ENCODE measurements around the gene PKP4. TPM values are rescaled to one million over a fixed set of nuclear protein-coding genes. Genes with fewer than 3 reads are reported as not detected.

The PKP4 gene
- polyA plus RNA-seq, 1 experiment = 47.0 TPM

DNA sequence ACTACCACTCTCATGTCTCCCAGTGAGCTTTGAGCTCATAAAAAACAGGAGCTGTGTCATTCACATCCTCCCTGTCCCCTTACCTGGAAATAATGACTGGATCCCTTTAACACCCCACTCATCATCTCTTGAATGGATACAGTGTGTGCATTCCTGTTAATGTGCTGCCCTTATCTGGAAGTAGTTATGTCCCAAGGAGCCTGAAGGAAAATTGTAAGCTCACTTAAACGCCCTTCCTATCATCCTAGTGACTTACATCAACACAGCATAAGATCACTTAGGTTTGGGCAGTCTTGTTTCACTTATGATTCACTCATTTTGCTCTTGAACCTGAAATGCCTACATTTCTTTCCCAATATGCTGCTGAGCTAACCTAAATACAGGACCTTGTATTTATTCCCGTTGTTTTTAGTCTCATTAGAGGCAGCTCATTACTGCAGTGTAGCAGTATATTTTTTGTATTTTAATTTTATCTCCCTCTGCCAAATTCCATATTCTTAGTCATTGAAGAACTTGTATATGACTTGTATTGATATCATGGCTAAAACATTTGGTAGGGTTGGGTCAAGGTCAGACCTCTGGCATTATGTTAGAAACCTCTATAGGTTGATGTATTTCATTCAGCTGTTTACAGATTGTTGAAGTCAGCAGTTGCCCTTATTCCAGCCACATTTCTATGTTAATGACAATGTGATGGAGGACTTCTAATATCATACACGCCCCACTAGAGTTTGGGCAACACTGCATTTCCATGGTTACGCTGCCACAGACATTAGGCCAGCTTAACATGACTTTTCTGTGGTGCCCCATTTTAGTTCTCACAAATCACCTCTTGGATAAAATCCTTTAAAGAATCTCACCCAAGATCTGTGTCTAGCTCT is 72.9 kb downstream of the PKP4 start:
- peak; percentile 50 for DNase-seq (ENCODE audit: low read depth)
- Histone ChIP-seq H3K36me3 (ENCODE audit: control insufficient read depth, insufficient read depth, low read length) (0 out of 2 replicates have a peak, but pooled peaks cover 1% of the 10 kb centered on the region), H3K27me3 (ENCODE audit: control insufficient read depth, insufficient read depth, low read length) (no peaks in the 10 kb centered on the region), H3K4me3 (ENCODE audit: low read depth, low read length) (no peak overlapping the region)
- ChIA-PET CTCF (interaction anchor here (0.8 to 1.3 kb wide), 4 partner anchors 22 to 495 kb away, joined by 3 to 6 read pairs (median 4); no protein-coding TSS in a partner anchor), POLR2A (interaction anchor here (0.6 kb wide), 1 partner anchor 72 kb away, joined by 3 read pairs; no protein-coding TSS in a partner anchor)
- TF ChIP-seq, protein P1, sequence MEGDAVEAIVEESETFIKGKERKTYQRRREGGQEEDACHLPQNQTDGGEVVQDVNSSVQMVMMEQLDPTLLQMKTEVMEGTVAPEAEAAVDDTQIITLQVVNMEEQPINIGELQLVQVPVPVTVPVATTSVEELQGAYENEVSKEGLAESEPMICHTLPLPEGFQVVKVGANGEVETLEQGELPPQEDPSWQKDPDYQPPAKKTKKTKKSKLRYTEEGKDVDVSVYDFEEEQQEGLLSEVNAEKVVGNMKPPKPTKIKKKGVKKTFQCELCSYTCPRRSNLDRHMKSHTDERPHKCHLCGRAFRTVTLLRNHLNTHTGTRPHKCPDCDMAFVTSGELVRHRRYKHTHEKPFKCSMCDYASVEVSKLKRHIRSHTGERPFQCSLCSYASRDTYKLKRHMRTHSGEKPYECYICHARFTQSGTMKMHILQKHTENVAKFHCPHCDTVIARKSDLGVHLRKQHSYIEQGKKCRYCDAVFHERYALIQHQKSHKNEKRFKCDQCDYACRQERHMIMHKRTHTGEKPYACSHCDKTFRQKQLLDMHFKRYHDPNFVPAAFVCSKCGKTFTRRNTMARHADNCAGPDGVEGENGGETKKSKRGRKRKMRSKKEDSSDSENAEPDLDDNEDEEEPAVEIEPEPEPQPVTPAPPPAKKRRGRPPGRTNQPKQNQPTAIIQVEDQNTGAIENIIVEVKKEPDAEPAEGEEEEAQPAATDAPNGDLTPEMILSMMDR (IDR thresholded peaks at IDR 0.05; ENCODE audit: insufficient read depth, low read depth, low read length) = no peak

DNA sequence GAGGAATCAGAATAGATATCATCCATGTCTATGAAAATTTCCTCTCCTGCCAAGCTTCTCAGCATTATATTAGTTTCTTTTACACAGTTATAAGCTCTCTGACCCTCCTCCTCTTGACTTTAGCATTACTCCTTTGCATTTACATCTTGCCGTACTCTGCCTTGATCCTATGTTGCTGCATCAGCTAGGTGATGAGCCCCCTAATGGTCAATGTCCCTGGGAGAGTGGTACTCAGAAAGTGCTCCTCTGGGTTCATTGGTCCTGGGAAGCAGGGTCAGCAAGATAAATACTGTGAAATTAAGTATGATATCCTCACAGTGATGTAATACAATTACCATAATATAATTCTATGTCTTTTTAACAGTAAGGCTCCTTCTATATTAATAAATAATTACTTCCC is 74.1 kb downstream of the PKP4 start:
- Histone ChIP-seq H3K27me3 (ENCODE audit: control insufficient read depth, insufficient read depth, low read length) (no peaks in the 10 kb centered on the region), H3K4me3 (ENCODE audit: low read depth, low read length) (no peak overlapping the region), H3K36me3 (ENCODE audit: control insufficient read depth, insufficient read depth, low read length) (0 out of 2 replicates have a peak, but pooled peaks cover 1% of the 10 kb centered on the region)
- TF ChIP-seq, protein P1 (IDR thresholded peaks at IDR 0.05; ENCODE audit: insufficient read depth, low read depth, low read length) = no peak
- CTCF ChIA-PET = no interaction called here
- DNase-seq (ENCODE audit: low read depth) = no peak
- POLR2A ChIA-PET = no interaction called here

DNA sequence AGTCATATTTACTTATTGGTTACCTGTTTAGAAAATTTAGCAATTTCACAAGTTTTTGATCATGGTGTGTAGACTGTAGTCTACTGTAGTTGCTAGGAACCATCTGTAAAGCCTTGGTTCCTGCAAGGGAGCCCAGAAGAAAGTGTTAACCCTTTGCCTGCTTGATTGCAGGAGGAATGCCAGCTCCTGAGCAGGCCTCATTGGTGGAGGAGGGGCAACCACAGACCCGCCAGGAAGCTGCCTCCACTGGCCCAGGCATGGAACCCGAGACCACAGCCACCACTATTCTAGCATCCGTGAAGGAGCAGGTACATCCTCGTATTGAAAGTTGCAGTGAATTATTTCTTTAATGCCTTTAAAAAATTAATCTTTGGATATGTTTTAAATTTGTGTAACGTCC is 76.3 kb downstream of the PKP4 start:
- no peak for DNase-seq (ENCODE audit: low read depth)
- ChIA-PET POLR2A (no interaction called here), CTCF (no interaction called here)
- H3K27me3 ChIP-seq (ENCODE audit: control insufficient read depth, insufficient read depth, low read length) = no peaks in the 10 kb centered on the region
- H3K36me3 ChIP-seq (ENCODE audit: control insufficient read depth, insufficient read depth, low read length) = 0 out of 2 replicates have a peak, but pooled peaks cover 1% of the 10 kb centered on the region
- no peak overlapping the region for H3K4me3 ChIP-seq (ENCODE audit: low read depth, low read length)
- TF ChIP-seq, protein P1 (IDR thresholded peaks at IDR 0.05; ENCODE audit: insufficient read depth, low read depth, low read length) = no peak

DNA sequence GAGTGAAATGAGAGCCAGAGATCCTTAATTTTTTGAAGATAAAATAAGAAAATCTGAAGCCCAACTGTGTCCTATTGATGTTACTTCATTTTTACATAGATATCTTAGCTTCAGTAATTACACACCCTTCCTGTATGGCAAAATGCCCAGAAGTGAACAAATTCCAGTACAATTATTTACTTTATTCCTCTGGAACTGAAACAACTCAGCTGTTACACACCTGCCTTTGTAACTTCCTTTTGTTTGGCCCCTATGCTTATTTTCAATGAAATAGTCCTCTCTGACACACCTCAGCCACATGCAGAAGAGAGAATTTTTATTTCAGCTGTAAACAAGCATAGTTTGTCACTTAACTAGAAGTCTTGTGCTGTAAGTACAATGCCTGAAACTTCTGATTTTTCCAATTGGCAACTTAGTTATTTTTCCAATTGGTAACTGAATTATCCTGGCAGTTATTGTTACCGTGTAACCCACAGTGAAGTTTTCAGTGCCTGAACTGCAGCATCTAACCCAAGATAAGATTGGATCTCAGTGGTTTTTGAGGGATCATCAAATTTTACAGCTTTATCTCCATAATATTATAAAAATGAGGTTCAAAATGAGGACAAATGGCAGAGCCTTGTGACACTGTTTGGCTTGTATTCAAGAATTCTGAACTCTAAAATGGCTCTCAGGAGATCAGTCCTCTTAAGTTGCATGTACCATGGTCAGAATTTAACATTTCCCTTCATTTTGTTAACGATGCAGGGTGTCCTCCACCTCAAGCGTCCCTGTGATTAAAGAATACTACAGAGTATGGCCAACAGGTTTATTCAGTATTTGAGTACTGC is 82.6 kb downstream of the PKP4 start:
- no peaks in the 10 kb centered on the region for H3K27me3 ChIP-seq (ENCODE audit: control insufficient read depth, insufficient read depth, low read length)
- DNase-seq (ENCODE audit: low read depth) = peak; percentile 34
- H3K4me3 ChIP-seq (ENCODE audit: low read depth, low read length) = no peak overlapping the region
- H3K36me3 ChIP-seq (ENCODE audit: control insufficient read depth, insufficient read depth, low read length) = peaks cover 2% of the 10 kb centered on the region; the same call in 1 of the 2 replicates
- TF ChIP-seq, protein P1 (IDR thresholded peaks at IDR 0.05; ENCODE audit: insufficient read depth, low read depth, low read length) = no peak
- CTCF ChIA-PET = interaction anchor here (0.9 kb wide), 1 partner anchor 16 kb away, joined by 3 read pairs; no protein-coding TSS in a partner anchor
- POLR2A ChIA-PET = no interaction called here

DNA sequence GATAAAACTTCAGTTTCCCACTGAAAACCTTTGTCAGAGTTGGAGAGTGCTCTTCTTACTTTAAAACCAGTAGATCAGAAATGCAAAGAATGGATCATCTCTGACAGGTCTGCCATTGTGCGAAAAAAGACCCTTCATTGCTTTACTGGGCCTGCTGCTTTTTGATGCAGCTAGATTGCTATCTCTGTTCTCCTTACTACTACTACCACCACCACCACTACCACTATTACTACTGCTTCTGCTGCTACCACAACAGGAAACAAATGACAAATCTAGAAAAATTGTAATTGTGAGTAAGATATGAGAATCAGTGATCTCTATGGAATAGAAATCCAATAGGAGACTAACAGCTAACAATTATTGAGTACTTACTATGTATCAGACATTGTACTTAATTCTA is 85.8 kb downstream of the PKP4 start:
- POLR2A ChIA-PET = interaction anchor here (0.5 kb wide), 1 partner anchor 193 kb away, joined by 3 read pairs; no protein-coding TSS in a partner anchor

More for the DNA sequence above, 85.8 kb downstream of the PKP4 start:
- Histone ChIP-seq H3K36me3 (ENCODE audit: control insufficient read depth, insufficient read depth, low read length) (peaks cover 2% of the 10 kb centered on the region; the same call in 1 of the 2 replicates), H3K4me3 (ENCODE audit: low read depth, low read length) (no peak overlapping the region), H3K27me3 (ENCODE audit: control insufficient read depth, insufficient read depth, low read length) (no peaks in the 10 kb centered on the region)
- CTCF ChIA-PET = no interaction called here
- DNase-seq (ENCODE audit: low read depth) = no peak
- TF ChIP-seq, protein P1 (IDR thresholded peaks at IDR 0.05; ENCODE audit: insufficient read depth, low read depth, low read length) = no peak

Measured in BJ (cell line).